Left ventricle myocardium superior (tissue), 1 donor: ENCODE measurements around the gene ZNF777. TPM values are rescaled to one million over a fixed set of nuclear protein-coding genes. Genes with fewer than 3 reads are reported as not detected.
"Not testable (repeated sequence)": the region's sequence is repeated elsewhere in the genome, so short reads cannot be mapped to it uniquely, and the experiment has no call there.

Source experiments
- ATAC-seq: fragments of 200-7000 bp; cut with Tn5 transposase; one replicate; pipeline ENCODE4 v1.9.1; 2020; ENCODE audit warnings: mild to moderate bottlenecking, moderate library complexity
- DNase-seq: peaks from one replicate; pipeline ENCODE4 v3.0.0-alpha.2; 2020
- intact Hi-C: fragments of 100-400 bp; cut with micrococcal nuclease; formaldehyde crosslinking; loops from one replicate; pipeline ENCODE4 v1.11.0; 2022
- total RNA-seq: library from RNA; stranded (reverse); fragmentation: NEBNext Ultra II Directional; extraction: Animal tissue kit (Norgen Biotek cat#: 25700); gene quantifications from one replicate; pipeline ENCODE4 v1.2.1, GENCODE V29; 2021
- donor health status: DM: no; HTN: yes; CAD: no; lungs with severe emphysema.

The ZNF777 gene
- total RNA-seq, 1 donor from 2014 or later: 8.4 TPM

DNA sequence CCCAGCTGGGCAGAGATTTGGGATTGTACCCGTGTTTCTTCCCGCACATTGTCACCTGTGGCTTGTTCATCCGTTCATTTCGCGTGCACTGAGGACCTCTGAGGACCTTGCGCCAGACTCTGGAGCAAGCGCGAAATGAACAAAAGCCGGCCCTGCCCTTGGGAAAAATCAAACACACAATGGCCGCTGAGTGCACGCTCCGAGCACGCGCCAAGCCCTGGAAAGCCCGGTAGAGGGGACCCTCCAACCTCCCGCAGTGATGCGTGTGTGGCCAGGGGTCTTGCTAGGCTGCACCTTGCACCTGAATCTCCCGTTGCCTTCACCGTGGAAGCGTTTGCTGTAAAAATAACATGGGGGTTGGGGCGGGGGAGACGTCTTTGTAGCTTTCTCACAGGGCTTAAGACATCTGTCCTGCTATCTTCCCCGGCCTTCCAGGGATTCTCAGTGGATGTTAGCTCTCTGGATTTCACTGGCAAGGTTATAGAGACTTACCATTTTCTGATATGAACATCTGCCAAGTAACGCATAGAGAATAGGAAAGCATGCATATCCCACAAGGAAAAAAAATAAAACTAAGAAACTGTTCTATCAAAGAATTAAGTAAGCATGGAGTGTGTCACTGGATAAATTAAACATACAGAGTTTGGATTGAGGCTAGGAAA lies 37.3 kb downstream of the ZNF777 start:
- DNase-seq (no peak), ATAC-seq (no peak)
- intact Hi-C loops: no loop called here

DNA sequence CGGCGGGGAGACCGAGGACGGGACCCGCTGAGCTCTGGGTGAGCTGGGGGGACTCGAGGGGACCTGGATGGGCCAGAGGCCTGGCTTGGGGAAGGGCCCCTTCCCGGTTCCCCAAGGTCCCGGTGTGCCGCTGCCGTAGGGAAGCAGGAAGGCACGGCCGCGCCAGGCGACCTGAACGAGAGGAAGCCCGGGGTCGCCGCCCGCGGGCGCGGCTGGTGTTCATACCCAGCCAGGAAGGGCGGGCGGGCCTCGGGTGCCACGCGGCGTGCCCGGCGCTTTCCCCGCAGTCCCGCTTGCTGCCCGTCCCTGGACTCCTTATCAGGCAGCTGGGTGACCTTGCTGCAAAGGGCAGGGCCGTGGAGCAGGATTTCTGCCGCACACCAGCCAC lies 38.0 kb downstream of the ZNF777 start:
- ATAC-seq (peak; percentile 55), DNase-seq (peak; percentile 56)
- intact Hi-C loops: no loop called here

DNA sequence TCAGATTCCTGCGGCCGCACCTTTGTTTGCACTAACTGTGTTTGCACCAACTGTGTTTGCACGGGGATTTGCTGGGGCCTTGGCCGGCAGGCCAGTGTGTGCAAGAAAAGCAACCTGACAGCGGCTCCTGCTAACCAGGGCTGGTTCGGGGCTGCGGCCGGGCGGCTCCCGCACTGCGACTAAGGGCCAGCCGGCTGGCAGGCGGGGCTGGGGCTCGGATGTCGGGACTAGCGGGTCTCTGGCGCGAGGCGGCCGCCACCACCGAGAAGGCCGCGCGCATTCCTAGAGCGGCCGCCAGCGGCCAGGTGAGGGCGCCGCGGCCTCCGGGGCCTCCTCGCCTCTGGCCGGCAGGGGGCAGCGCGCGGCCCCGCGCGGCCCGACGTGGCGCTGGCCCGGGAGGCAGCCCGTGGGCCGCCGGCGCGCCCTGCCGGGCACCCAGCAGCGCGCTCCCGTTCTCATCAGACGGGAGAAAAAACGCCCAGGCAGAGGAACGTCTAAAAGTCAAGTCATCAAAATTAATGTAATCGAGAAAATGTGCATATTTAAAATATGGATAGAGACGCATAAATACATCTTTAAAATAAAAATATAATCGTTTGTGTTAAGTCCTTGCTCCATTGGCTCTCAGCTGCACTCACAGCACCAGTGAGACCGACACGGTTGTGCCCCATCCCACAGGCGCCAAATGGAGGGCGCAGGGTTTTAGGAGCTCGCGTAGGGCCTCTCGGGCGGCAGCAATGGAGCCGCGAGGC lies 38.5 kb downstream of the ZNF777 start:
- ATAC-seq: peak; percentile 97
- intact Hi-C loops: no loop called here
- peak; percentile 83 for DNase-seq

DNA sequence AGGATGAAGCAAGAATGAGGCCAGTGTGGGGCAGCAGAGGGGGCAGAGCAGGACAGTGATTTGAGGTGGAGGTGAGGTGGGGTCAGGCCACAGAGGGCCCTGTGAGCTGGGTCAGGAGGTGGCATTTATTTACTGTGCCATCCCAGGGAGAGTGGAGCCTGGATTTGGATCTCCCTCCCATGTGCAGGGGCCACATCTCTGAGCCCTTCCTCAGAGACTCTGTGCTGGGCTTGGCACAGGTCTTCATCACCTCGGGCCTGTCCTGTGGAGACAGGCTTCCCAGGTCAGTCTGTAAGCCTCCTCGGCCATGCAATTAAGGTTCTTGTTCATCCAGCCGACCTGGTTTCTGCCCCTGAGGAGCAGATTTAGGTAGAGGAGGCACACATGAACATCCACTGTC lies 40.9 kb downstream of the ZNF777 start:
- no peak for ATAC-seq
- intact Hi-C loops: no loop called here

DNA sequence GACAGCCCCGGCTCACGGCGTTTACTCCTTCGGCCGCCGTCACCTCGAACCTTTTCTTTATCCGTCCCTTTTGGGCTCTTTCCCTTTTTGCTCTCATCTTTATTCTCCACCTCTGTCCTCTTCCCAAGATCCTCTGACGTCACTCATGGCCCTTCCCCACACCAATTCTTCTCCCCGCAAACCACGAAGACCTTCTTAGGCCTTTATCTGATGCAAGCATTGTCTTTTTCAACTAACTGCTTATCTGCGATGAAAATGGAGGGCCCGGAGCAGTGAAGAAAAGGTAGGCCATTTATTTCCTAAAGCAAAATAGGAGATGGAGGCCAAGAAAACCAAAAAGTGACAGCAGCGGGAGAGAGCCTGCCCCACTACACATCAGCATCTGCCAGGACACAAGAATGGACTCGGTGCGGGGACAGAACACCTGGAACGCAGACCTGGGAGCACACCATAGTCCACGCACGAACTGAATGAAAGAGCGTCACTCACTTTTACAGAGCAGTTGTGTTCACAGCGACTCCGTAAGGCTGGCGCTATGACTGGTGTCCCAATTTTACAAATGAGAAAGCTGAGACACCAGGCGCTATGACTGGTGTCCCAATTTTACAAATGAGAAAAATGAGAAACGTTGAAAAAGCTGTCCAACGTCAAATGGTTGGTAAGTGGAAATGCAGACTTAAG lies 45.3 kb downstream of the ZNF777 start:
- intact Hi-C loops: no loop called here
- DNase-seq: no peak
- ATAC-seq: peak; percentile 57

More for the DNA sequence above, 40.9 kb downstream of the ZNF777 start:
- no peak for DNase-seq

DNA sequence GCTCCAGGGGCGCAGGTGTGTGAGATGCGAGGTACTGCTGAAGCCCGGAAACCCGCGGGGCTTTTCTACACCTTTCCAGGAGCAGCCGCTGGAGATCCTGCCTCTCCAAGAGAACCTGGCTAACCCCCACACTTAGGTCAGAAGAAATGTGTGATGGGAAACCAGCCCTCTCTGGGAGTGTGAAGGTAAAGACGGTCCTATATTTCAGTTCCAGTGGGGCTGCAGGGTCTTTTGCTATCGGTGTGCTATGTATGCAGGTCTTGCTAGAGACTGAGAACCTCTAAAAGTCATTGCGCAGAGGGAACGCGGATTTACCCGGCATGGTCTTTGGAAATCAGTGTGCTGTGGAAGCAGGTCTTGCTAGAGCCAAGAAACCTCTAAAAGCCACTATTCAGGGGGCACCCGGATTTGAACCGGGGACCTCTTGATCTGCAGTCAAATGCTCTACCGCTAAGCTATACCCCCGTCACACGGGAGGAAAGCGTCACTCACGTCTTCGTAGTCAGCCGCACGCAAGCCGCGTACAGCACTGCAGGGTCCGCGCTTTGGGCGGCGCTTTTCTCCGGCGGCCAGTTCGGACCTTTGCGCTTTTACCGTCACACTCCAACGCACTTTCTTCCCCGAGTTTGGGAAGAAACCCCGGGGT lies 46.0 kb downstream of the ZNF777 start:
- peak; percentile 94 for ATAC-seq
- DNase-seq: peak; percentile 77
- intact Hi-C loops: no loop called here

DNA sequence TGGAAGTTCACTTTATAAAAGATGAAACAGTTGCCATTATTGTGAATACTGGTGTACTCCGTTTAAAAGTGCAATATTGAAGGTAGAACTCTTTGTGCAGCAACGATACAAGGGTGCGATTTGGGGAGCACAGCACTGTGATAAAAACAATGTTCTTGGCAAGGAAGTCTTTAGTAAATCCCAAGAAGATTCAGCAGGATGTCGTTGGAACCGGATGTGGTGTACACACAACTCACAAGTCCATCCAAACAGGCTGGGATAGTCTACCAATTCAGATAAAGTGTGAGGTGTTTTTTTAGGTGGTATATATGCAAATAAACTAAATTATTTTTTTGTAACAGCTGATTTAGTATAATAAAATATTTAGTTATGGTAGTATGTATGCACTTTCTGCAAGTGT lies 46.7 kb downstream of the ZNF777 start:
- DNase-seq: no peak
- no peak for ATAC-seq
- intact Hi-C loops: no loop called here

DNA sequence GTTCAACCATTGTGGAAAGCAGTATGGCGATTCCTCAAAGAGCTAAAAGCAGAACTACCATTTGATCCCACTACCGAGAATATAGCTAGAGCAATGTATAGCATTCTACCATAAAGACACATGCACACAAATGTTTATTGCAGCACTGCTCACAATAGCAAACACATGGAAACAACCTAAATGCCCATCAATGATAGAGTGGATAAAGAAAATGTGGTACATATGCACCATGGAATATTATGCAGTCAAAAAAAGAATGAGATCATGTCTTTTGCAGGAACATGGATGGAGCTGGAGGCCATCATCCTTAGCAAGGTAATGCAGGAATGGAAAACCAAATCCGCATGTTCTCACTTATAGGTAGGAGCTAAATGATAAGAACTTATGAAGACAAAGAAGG lies 47.8 kb downstream of the ZNF777 start:
- intact Hi-C loops, ATAC-seq, DNase-seq: not testable (repeated sequence)

DNA sequence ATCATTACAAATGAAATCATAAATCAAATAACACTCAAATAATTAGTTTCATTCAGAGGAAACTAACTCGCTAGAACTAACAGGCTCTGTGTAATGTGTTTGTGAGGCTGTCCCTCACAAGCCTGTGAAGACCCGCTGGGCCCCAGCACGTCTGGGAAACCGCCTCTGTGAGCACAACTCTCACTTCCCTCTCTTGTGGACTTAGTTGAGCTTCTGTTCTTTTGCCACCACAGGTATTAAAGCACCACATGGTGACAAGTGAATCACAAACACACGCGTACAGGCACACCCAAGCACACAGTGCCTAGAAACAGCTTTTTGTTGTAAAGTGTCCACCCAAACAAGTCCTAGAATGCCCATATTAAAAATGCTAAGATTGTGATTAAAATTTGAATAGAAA lies 51.0 kb downstream of the ZNF777 start:
- no peak for ATAC-seq
- no peak for DNase-seq
- intact Hi-C loops: no loop called here

DNA sequence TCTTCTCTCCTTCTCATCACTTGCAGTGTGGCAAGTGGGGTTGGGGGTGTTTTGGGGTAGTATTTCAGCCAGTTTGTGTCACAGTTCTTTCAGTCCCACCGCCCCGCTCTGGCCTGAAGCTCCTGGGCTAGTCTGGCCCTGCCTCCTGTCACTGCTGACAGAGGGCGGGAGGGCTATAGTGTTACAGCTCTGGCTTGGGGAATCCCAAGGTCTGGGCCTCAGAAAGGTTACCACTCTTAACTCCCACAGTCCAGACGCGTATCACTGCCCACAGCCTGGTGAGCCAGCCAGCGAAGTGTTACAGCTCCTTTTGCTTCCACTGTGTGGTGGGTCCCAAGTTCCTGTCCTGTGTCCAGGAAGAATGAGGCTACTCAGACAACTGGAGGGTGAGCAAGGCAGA lies 56.0 kb downstream of the ZNF777 start:
- no peak for ATAC-seq
- intact Hi-C loops: no loop called here
- no peak for DNase-seq

DNA sequence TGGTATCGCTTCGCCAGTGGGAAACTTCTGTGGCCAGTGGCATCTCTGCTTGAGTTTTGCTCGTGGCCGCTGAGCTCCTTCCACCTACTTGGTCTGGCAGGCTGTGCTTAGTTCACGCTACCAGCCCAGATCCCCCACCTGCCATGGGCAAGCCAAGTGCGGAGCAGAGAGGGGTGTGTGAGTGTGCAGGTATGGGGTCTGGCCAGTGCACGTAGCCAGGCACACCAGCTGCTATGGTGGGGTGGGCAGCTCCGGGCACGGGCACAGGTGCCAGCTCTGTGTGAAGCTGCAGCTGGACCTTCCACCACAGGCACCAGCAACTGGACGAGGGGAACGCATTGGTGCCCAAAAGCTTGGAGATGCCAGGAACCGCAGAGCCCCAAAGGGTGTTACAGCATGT lies 56.5 kb downstream of the ZNF777 start:
- no peak for ATAC-seq
- DNase-seq: no peak
- intact Hi-C loops: no loop called here

DNA sequence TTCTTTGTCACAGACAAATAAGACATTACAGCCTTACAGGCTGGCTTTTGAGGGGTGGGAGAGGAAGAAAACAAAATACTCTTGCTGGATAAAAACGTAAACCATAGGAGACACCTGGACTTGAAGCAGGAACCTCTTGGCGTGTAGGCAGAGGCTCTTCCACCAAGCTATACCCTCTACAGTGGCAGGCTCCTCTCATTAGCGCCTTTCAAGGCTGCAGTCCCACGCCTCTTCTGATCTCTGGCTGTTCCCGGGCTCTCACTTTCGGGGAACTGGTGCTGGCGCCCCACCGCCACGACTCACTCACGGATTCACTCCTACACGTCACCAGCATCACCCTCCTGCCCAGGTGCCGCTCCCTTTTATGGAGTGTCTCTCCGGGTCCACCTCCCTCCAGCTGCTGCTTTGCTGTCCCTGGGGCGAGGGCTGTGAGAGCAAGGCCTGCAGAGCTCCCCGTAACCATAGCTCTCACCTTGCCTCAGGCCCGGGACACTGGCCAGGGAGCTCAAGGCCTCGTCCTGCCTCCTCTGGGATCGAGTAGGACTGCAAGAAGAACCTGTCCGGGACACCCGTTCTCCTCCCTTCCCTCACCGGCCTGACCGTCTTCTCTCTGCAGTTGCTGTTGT lies 62.6 kb downstream of the ZNF777 start:
- ATAC-seq (no peak), DNase-seq (no peak)
- intact Hi-C loops: no loop called here

DNA sequence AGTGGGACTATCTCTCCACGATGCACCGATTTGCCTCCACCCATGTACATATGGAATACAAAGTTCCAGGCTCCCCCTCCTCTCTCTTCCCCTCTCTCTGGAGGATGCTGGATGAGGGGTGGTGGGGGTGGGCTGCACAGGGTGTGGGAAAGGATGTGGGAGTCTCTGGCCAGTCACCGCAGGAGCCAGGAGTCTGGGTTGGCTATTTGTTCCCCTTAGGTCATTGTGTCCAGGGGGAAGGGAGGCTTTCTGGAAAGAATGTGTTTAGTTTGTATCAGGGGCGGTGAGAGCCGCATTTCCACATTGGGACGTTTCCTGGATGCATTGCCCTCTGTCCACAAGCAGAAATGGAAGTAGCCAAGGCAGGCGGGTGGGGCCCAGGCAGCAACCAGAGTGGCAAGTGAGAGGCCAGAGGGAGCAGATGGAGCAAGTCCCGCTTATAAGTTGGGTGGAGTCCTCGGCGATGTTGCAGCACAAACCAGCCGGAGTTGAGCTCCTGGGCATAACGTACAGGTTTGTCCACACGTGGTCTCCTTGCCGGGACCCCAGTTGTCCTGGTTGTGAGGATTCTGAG lies 63.3 kb downstream of the ZNF777 start:
- intact Hi-C loops: no loop called here
- DNase-seq (no peak), ATAC-seq (no peak)

DNA sequence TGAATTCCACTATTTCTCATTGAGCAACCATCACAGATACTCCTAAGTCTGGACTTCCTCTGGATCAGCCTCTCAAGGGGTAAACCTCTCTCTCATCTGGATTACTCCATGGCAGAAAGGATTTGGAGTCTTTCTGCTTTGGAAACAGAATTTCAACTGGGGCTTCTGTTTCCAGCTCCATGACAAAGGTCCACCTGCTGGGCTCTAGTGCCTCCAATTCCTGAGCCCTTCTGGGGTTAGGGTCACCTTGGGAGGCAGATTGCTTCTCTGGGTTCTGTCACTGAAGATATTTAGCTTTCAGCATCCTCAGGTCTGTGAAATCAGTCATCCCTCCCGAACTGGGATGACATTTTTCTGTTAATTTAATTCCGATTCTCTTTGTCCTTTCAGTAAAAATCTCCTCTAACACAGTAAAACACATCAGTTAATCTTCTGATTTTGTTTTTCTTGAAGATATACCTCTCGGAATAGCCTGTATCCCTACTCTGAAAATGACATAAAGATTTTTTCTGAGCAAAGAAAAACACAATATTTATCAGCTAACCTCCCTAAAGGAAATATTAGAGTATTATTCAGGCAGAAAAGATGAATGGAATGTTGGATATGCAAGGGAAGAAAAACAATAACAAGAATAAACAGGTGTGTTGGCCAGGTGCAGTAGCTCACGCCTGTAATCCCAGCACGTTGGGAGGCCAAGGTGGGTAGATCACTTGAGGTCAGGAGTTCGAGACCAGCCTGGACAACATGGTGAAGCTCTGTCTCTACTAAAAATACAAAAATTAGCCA lies 72.1 kb downstream of the ZNF777 start:
- intact Hi-C loops, ATAC-seq, DNase-seq: not testable (repeated sequence)

DNA sequence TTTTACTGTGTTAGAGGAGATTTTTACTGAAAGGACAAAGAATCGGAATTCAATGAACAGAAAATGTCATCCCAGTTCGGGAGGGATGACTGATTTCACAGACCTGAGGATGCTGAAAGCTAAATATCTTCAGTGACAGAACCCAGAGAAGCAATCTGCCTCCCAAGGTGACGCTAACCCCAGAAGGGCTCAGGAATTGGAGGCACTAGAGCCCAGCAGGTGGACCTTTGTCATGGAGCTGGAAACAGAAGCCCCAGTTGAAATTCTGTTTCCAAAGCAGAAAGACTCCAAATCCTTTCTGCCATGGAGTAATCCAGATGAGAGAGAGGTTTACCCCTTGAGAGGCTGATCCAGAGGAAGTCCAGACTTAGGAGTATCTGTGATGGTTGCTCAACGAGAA lies 74.3 kb downstream of the ZNF777 start:
- intact Hi-C loops, ATAC-seq: not testable (repeated sequence)

DNA sequence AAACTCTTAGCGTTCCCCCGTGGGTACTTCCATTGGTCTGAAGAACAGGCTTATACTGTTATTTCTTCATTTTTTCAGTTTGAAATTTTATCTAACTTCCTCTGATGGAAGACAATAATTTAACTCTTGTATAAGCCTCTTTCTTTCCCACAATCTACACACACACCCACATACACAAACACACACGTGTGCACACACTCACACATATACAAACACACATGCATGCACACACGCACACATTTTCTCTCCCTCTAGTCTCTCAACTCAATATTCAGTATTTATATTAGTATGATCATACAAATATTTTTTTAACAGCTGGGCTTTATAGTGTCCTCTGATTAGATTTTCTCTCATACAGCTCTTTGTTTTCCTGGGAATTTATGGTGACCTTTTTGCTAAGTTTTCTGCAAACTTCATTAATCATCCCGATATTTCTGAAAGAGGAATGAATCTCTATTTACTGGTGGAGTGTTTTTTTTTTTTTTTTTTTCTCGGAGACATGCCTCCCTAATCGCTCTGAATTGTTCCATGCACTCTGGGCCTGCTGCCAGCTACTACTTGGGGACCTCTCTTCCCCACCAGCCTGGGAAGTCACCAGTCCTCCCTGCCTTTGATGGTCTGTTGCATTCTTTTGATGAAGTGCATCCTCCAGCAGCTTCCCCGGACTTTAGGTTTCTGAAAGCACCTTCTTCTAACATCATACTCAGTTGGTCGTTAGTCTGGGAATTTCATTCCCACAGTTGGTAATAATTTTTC lies 75.5 kb downstream of the ZNF777 start:
- ATAC-seq: no peak
- no peak for DNase-seq
- intact Hi-C loops: no loop called here

More for the DNA sequence above, 74.3 kb downstream of the ZNF777 start:
- DNase-seq: not testable (repeated sequence)
